Liver (tissue), 3 donors: ENCODE results near the gene WWP2.

Source experiments
- ATF3 ChIP-seq: IDR thresholded peaks from 2 replicates; pipeline ENCODE4 v1.6.1; 2016; ENCODE audit warnings: antibody characterized with exemption
- CTCF ChIP-seq: fragments of 150-350 bp; IDR thresholded peaks from 2 replicates; pipeline ENCODE4 v1.5.1; 2017; ENCODE audit warnings: improper control_type of control experiment, low read depth, low read length; ENCODE audit not compliant: missing input control
- GABPA ChIP-seq, 2 donors: IDR thresholded peaks in 1 of 2; conservative IDR thresholded peaks in 1 of 2; 2 replicates each; pipeline ENCODE4 v1.6.1; 2016; ENCODE audit warnings: antibody characterized with exemption in 2 of 2, mild to moderate bottlenecking in 1 of 2, moderate library complexity in 1 of 2
- HNF4A ChIP-seq, 2 donors: conservative IDR thresholded peaks; 2 replicates each; pipeline ENCODE4 v1.6.1; 2016; ENCODE audit warnings: antibody characterized with exemption in 2 of 2, mild to moderate bottlenecking in 2 of 2
- HNF4G ChIP-seq: IDR thresholded peaks from 2 replicates; pipeline ENCODE4 v1.6.1; 2016; ENCODE audit warnings: antibody characterized with exemption
- JUND ChIP-seq, 2 donors: IDR thresholded peaks; 2 replicates each; pipeline ENCODE4 v1.6.1; 2016; ENCODE audit warnings: antibody characterized with exemption in 2 of 2
- MAX ChIP-seq: IDR thresholded peaks from 2 replicates; pipeline ENCODE4 v1.6.1; 2016; ENCODE audit warnings: antibody characterized with exemption
- NR2F2 ChIP-seq: IDR thresholded peaks from 2 replicates; pipeline ENCODE4 v1.6.1; 2016; ENCODE audit warnings: antibody characterized with exemption
- RAD21 ChIP-seq, 2 donors: IDR thresholded peaks; 2 replicates each; pipeline ENCODE4 v1.6.1; 2016; ENCODE audit warnings: antibody characterized with exemption in 2 of 2, mild to moderate bottlenecking in 2 of 2
- REST ChIP-seq: IDR thresholded peaks from 2 replicates; pipeline ENCODE4 v1.6.1; 2016; ENCODE audit warnings: antibody characterized with exemption, mild to moderate bottlenecking
- RXRA ChIP-seq, 2 donors: IDR thresholded peaks; 2 replicates each; pipeline ENCODE4 v1.6.1; 2017 to 2018; ENCODE audit warnings: antibody characterized with exemption in 2 of 2, mild to moderate bottlenecking in 1 of 2
- TAF1 ChIP-seq: conservative IDR thresholded peaks from 2 replicates; pipeline ENCODE4 v1.6.1; 2016; ENCODE audit warnings: antibody characterized with exemption, mild to moderate bottlenecking
- YY1 ChIP-seq: IDR thresholded peaks from 2 replicates; pipeline ENCODE4 v1.6.1; 2016; ENCODE audit warnings: antibody characterized with exemption, mild to moderate bottlenecking
- ZBTB33 ChIP-seq: IDR thresholded peaks from 2 replicates; pipeline ENCODE4 v1.6.1; 2016; ENCODE audit warnings: antibody characterized with exemption
- donor health status: healthy.
- donor health status: healthy.

GRCh38 chr16:69885722-69886121, 123.6 kb downstream of the WWP2 start:
- no peak for TF ChIP-seq CTCF
- TF ChIP-seq MAX: no peak
- TF ChIP-seq RXRA (IDR thresholded peaks at IDR 0.05): no peak
- TF ChIP-seq JUND (IDR thresholded peaks at IDR 0.05): no peak
- no peak for TF ChIP-seq ZBTB33
- no peak for TF ChIP-seq RAD21 (IDR thresholded peaks at IDR 0.05)
- TF ChIP-seq TAF1: no peak
- no peak for TF ChIP-seq HNF4G
- no peak for TF ChIP-seq GABPA (IDR thresholded peaks at IDR 0.05 in 1 of 2, conservative IDR thresholded peaks at IDR 0.05 in 1 of 2)
- no peak for TF ChIP-seq REST
- no peak for TF ChIP-seq NR2F2
- TF ChIP-seq YY1: no peak
- no peak for TF ChIP-seq ATF3
- no peak for TF ChIP-seq HNF4A (conservative IDR thresholded peaks at IDR 0.05)
